A673 (cell line): Measurements from ENCODE around the gene MXD1. TPM values are rescaled to one million over a fixed set of nuclear protein-coding genes. Genes with fewer than 3 reads are reported as not detected.

Source experiments
- BruUV-seq: library from RNA; stranded (reverse); fragments of 400-500 nt; replicated peaks from 2 replicates; lab custom pipeline; 2021; lab: Mats Ljungman, UMichigan
- CTCF ChIA-PET: fragments of 300-600 bp; sonication (Branson Sonifier 250); formaldehyde crosslinking; loops from one replicate; lab custom pipeline; 2022; ENCODE audit warnings: antibody characterized with exemption; lab: Charles Lee
- POLR2A ChIA-PET: fragments of 300-600 bp; sonication (Branson Sonifier 250); formaldehyde crosslinking; loops from one replicate; lab custom pipeline; 2022; ENCODE audit warnings: antibody characterized with exemption; ENCODE audit not compliant: low non-redundant PET; lab: Charles Lee
- DNase-seq: peaks from one replicate; pipeline ENCODE4 v3.0.0-alpha.2; 2015; ENCODE audit warnings: low spot score
- H3K27ac ChIP-seq: fragments of 200-600 bp; sonication (generic); 2 replicates; pipeline ENCODE4 v1.5.1; 2016; ENCODE audit warnings: mixed run types, low read depth, mild to moderate bottlenecking, mixed read lengths, antibody characterized with exemption, low read length; ENCODE audit not compliant: poor library complexity, severe bottlenecking
- H3K27me3 ChIP-seq: fragments of 200-600 bp; sonication (generic); replicated peaks from 2 replicates; pipeline ENCODE4 v1.6.1; 2017; ENCODE audit warnings: mixed run types, low read depth, mild to moderate bottlenecking, mixed read lengths, antibody characterized with exemption, low read length; ENCODE audit not compliant: insufficient read depth, poor library complexity
- H3K36me3 ChIP-seq: fragments of 200-600 bp; sonication (generic); 2 replicates; pipeline ENCODE4 v1.6.1; 2016; ENCODE audit warnings: mixed run types, mild to moderate bottlenecking, mixed read lengths, antibody characterized with exemption, low read length; ENCODE audit not compliant: insufficient read depth, poor library complexity, severe bottlenecking
- H3K4me1 ChIP-seq: fragments of 200-600 bp; sonication (generic); 2 replicates; pipeline ENCODE4 v1.6.1; 2017; ENCODE audit warnings: mixed run types, mild to moderate bottlenecking, mixed read lengths, antibody characterized with exemption, low read length; ENCODE audit not compliant: insufficient read depth, poor library complexity, severe bottlenecking
- H3K4me3 ChIP-seq: fragments of 200-600 bp; sonication (generic); 2 replicates; pipeline ENCODE4 v1.5.1; 2016; ENCODE audit warnings: low read depth, mixed run types, mild to moderate bottlenecking, mixed read lengths, low read length; ENCODE audit not compliant: poor library complexity, severe bottlenecking
- H3K9me3 ChIP-seq: fragments of 200-600 bp; sonication (generic); 2 replicates; pipeline ENCODE4 v1.6.1; 2016; ENCODE audit warnings: mixed run types, low read depth, mild to moderate bottlenecking, mixed read lengths, antibody characterized with exemption, low read length; ENCODE audit not compliant: poor library complexity, severe bottlenecking
- EZH2 ChIP-seq: fragments of 200-600 bp; sonication (generic); IDR thresholded peaks from 2 replicates; pipeline ENCODE4 v1.6.1; 2017; ENCODE audit warnings: borderline replicate concordance, low read depth, mild to moderate bottlenecking, mixed read lengths, antibody characterized with exemption, low read length; ENCODE audit not compliant: poor library complexity, severe bottlenecking
- intact Hi-C: fragments of 100-400 bp; cut with micrococcal nuclease; formaldehyde crosslinking; loops from one replicate; pipeline ENCODE4 v1.10.0; 2022; ENCODE audit not compliant: unreplicated experiment
- total RNA-seq: library from RNA; stranded (reverse); gene quantifications from 2 replicates; pipeline ENCODE4 v1.2.3, GENCODE V29; 2021
- TF ChIP-seq, protein P1 (sequence below): fragments of 300-800, 200-600 bp; sonication (generic); conservative IDR thresholded peaks from 2 replicates; pipeline ENCODE4 v1.5.1; 2017; ENCODE audit warnings: low read depth, mild to moderate bottlenecking, antibody characterized with exemption, low read length, moderate library complexity, mixed read lengths

MXD1 gene
- total RNA-seq, 1 experiment from 2014 or later, result 3.7 TPM

DNA sequence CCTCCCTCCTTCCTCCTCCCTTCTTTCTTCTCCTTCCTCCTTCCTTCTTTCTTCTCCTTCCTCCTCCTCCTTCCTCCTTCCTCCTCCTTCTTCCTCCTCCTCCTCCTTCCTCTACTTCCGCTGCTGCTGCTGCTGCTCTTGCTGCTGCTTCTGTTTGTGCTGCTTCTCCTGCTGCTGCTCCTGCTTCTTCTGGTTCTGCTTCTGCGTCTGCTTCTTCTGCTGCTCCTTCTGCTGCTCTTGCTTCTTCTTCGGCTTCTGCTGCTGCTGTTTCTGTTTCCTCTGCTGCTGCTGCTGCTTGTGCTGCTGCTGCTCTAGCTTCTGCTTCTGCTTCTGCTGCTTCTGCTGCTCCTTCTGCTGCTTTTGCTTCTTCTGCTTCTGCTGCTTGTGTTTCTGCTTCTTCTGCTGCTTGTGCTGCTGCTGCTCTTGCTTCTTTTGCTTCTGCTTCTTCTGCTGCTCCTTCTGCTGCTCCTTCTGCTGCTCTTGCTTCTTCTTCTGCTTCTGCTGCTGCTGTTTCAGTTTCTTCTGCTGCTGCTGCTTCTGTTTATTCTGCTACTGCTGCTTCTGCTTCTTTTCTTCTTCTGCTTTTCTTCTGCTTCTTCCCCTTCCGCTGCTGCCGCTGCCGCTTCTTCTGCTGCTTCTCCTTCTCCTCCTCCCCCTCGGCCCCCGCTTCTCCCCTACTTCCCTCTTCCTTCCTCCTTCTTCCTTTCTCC is 12.5 kb upstream of the MXD1 start:
- H3K27ac ChIP-seq, result no peak overlapping the region
- POLR2A ChIA-PET, result no interaction called here
- TF ChIP-seq EZH2, result no peak
- TF ChIP-seq, protein P1, sequence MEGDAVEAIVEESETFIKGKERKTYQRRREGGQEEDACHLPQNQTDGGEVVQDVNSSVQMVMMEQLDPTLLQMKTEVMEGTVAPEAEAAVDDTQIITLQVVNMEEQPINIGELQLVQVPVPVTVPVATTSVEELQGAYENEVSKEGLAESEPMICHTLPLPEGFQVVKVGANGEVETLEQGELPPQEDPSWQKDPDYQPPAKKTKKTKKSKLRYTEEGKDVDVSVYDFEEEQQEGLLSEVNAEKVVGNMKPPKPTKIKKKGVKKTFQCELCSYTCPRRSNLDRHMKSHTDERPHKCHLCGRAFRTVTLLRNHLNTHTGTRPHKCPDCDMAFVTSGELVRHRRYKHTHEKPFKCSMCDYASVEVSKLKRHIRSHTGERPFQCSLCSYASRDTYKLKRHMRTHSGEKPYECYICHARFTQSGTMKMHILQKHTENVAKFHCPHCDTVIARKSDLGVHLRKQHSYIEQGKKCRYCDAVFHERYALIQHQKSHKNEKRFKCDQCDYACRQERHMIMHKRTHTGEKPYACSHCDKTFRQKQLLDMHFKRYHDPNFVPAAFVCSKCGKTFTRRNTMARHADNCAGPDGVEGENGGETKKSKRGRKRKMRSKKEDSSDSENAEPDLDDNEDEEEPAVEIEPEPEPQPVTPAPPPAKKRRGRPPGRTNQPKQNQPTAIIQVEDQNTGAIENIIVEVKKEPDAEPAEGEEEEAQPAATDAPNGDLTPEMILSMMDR, result no peak
- H3K4me3 ChIP-seq, result no peak overlapping the region
- H3K9me3 ChIP-seq, result no peaks in the 10 kb centered on the region
- peaks cover 63% of the 10 kb centered on the region for H3K36me3 ChIP-seq
- BruUV-seq, result no TSS peak
- H3K4me1 ChIP-seq, result no peaks in the 10 kb centered on the region
- CTCF ChIA-PET, result interaction anchor here (0.8 kb wide), 1 partner anchor 177 kb away, joined by 3 read pairs; no protein-coding TSS in a partner anchor
- intact Hi-C loops, result no loop called here
- no peaks in the 10 kb centered on the region for H3K27me3 ChIP-seq
- DNase-seq, result no peak

DNA sequence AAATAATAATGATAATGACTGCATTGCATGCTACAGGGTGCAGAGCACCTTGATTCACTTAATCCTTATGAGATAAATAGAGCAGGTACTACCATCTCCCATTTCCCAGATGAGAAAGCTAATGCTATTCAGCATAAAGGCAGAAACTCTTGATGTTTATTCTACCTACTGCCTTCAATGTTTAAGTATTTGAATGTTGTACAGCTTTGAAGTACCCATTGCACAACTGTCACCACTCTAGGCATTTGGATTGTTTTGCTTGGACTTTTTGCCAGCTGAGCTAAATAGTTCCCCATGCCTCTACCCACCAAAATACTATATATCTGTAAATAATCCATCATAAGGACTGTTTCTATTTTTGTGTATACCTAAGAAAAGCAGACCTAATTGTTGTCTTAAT is 7.7 kb upstream of the MXD1 start:
- Histone ChIP-seq H3K9me3 (no peaks in the 10 kb centered on the region), H3K4me1 (no peaks in the 10 kb centered on the region), H3K36me3 (peaks cover 38% of the 10 kb centered on the region), H3K27ac (no peak overlapping the region), H3K4me3 (no peak overlapping the region), H3K27me3 (no peaks in the 10 kb centered on the region)
- BruUV-seq, result no TSS peak
- ChIA-PET CTCF (no interaction called here), POLR2A (no interaction called here)
- no peak for TF ChIP-seq EZH2
- TF ChIP-seq, protein P1, result no peak
- intact Hi-C loops, result no loop called here
- no peak for DNase-seq

DNA sequence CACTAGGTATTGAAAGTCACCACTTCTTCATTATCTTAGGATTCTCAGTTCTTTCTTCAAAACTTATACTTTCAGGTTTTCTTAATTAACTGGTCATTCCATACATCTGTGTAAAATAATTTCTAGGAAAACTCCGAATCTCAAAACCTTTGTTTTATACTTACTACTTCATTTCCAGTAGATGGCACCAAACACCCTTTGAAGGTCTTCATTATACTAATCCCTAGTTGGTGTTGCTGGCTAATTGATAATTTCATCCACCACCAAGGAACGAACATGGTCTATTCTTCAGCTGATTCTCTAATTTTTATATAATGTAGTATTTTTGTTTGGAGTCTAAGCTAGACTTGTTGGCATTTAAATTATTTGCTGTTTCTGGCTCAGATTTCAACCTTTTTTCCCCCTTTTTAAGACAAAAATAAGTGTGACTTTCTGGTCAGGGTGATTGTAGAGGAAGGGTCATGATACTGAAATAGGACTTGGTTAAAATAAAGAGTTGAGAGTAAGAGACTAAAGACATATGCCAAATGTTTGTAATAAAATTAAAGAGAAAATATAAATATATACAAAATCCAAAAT is 2.8 kb upstream of the MXD1 start:
- intact Hi-C loops, result loop anchor here (2.0 to 5.0 kb wide), 2 partner anchors 335 to 391 kb away; partner anchors contain the start of genes FAM136A and TIA1
- no peaks in the 10 kb centered on the region for H3K4me1 ChIP-seq
- H3K9me3 ChIP-seq, result no peaks in the 10 kb centered on the region
- no peaks in the 10 kb centered on the region for H3K27me3 ChIP-seq
- POLR2A ChIA-PET, result no interaction called here
- CTCF ChIA-PET, result interaction anchor here (0.6 to 1.0 kb wide), 2 partner anchors 187 to 389 kb away, joined by 3 to 5 read pairs; no protein-coding TSS in a partner anchor
- no peak overlapping the region for H3K27ac ChIP-seq
- peaks cover 6% of the 10 kb centered on the region for H3K36me3 ChIP-seq
- H3K4me3 ChIP-seq, result no peak overlapping the region
- no peak for TF ChIP-seq EZH2
- TF ChIP-seq, protein P1, result peak; percentile 69
- no TSS peak for BruUV-seq
- peak; percentile 78 for DNase-seq
